Cardiac muscle cell (in vitro differentiated cells and primary cell): ENCODE measurements around the gene CFAP43. TPM values are rescaled to one million over a fixed set of nuclear protein-coding genes. Genes with fewer than 3 reads are reported as not detected.
"Not testable (repeated sequence)": the region's sequence is repeated elsewhere in the genome, so short reads cannot be mapped to it uniquely, and the experiment has no call there.

Experiments
- DNase-seq, 2 donors: peaks; one replicate each; pipeline versions ENCODE4 v3.0.0 to v3.0.0-alpha.2; 2010 to 2017; ENCODE audit warnings: low read depth in 1 of 2, low spot score in 1 of 2
- H3K27ac ChIP-seq: fragments of 200-600 bp; sonication (generic); 2 replicates; pipeline ENCODE4 v1.5.1; 2016
- H3K27me3 ChIP-seq: fragments of 200-600 bp; sonication (generic); 2 replicates; pipeline ENCODE4 v1.6.0; 2016; ENCODE audit warnings: control low read depth
- H3K36me3 ChIP-seq: fragments of 200-600 bp; sonication (generic); 2 replicates; pipeline ENCODE4 v1.5.1; 2016; ENCODE audit warnings: control low read depth
- H3K4me1 ChIP-seq: fragments of 200-600 bp; sonication (generic); 2 replicates; pipeline ENCODE4 v1.8.1; 2017; ENCODE audit warnings: low read depth, mild to moderate bottlenecking, mixed run types
- H3K4me3 ChIP-seq: fragments of 200-600 bp; sonication (generic); 2 replicates; pipeline ENCODE4 v1.5.1; 2016; ENCODE audit warnings: mild to moderate bottlenecking
- H3K9me3 ChIP-seq: fragments of 200-600 bp; sonication (generic); 2 replicates; pipeline ENCODE4 v1.5.1; 2017; ENCODE audit warnings: low read depth, mild to moderate bottlenecking, control low read depth
- CTCF ChIP-seq: IDR thresholded peaks from 2 replicates; pipeline ENCODE4 v1.5.1; 2012; ENCODE audit warnings: low read depth, mild to moderate bottlenecking, low read length
- polyA plus RNA-seq: library from polyadenylated mRNA; unstranded; fragments of >200 nt; fragmentation: Nextera tagmentation; extraction: Ambion mirVana; gene quantifications from 2 replicates; pipeline ENCODE4 v1.2.1, GENCODE V29; 2016
- total RNA-seq: library from RNA; depleted of rRNA; stranded (reverse); fragments of >200 nt; gene quantifications from 2 replicates; pipeline ENCODE4 v1.2.3, GENCODE V29; 2016

CFAP43 gene
- total and polyA plus RNA-seq, 2 experiments from 2014 or later = 0.36 to 0.67 TPM

DNA sequence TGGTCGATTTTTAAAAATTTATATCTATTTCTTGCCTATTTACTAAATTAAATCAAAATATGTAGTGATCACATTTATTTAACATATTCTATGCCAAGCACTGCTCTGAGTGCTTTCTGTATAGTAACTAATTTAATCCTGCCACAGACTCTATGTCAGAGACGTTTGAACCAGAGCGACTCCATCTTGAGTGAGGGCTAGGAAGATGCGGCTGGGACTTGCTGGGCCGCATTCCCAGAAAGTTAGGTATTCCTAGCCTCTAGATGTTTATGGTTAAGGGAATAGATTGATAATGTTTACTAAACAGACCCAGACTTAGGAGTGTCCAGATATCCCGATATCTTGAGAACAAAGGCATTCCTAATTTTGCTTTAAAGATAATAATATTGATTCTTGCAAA is 19.3 kb upstream of the CFAP43 start:
- no peak for TF ChIP-seq CTCF
- H3K36me3 ChIP-seq = no peaks in the 10 kb centered on the region
- H3K4me1 ChIP-seq = peaks cover 35% of the 10 kb centered on the region
- no peak overlapping the region for H3K27ac ChIP-seq
- no peak overlapping the region for H3K4me3 ChIP-seq
- H3K27me3 ChIP-seq = no peaks in the 10 kb centered on the region
- DNase-seq = no peak
- no peaks in the 10 kb centered on the region for H3K9me3 ChIP-seq

- no peaks in the 10 kb centered on the region for H3K27me3 ChIP-seq
- H3K9me3 ChIP-seq = no peaks in the 10 kb centered on the region
- no peak overlapping the region for H3K4me3 ChIP-seq
- H3K36me3 ChIP-seq = no peaks in the 10 kb centered on the region
- H3K4me1 ChIP-seq = peaks cover 27% of the 10 kb centered on the region
- peak overlapping the region; percentile 16 for H3K27ac ChIP-seq
- no peak for DNase-seq
- no peak for TF ChIP-seq CTCF
Observed at GRCh38 chr10:104250371-104250770, 18.2 kb upstream of the CFAP43 start.

DNA sequence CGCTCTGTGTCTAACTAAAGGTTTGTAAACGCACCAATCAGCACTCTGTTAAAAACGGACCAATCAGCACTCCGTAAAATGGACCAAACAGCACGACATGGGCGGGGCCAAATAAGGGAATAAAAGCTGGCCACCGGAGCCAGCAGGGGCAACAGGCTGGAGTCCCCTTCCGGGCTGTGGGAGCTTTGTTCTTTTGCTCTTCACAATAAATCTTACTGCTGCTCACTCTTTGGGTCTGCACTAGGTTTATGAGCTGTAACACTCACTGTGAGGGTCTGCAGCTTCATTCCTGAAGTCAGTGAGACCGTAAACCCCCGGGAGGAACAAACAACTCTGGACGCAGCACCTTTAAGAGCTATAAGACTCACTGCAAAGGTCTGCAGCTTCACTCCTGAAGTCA is 16.8 kb upstream of the CFAP43 start:
- not testable (repeated sequence) for H3K9me3 ChIP-seq, H3K27ac ChIP-seq, H3K36me3 ChIP-seq, DNase-seq, H3K27me3 ChIP-seq, H3K4me3 ChIP-seq
- H3K4me1 ChIP-seq = peaks cover 22% of the 10 kb centered on the region

DNA sequence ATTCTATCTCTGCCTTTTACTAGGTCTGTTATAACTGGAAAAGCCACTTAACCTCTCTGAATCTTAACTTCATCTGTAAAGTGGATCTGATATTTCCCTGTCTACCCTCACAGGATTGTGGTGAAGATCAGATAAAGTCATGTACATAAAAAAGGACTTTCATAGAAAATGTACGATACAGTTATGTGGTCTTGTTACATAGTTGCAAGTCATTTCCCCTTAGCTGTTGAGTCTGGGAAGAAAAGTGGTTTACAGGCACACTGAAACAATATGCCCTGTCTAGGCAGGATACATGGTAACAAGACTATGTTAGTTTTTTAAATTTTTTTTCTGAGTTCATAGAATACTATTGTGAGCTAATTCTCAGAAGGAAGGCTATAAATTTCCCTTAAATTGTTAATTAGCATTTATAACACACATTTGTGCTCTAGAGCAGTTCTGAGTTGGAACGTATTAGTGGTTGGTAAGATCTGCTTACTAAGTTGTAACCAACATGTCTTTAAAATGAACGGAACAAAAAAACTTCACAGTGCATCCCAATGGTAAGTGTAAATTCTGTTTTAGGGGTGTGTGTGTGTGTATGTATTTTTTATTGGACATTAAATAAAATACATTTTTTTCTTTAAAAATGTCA is 15.5 kb upstream of the CFAP43 start:
- Histone ChIP-seq H3K4me1 (peaks cover 10% of the 10 kb centered on the region), H3K27me3 (no peaks in the 10 kb centered on the region), H3K27ac (no peak overlapping the region), H3K36me3 (no peaks in the 10 kb centered on the region), H3K4me3 (no peak overlapping the region), H3K9me3 (no peaks in the 10 kb centered on the region)
- DNase-seq = no peak
- TF ChIP-seq CTCF = no peak

GRCh38 chr10:104246976-104247375 is 14.8 kb upstream of the CFAP43 start:
- no peaks in the 10 kb centered on the region for H3K36me3 ChIP-seq
- no peaks in the 10 kb centered on the region for H3K9me3 ChIP-seq
- H3K27me3 ChIP-seq = no peaks in the 10 kb centered on the region
- DNase-seq = peak in 1 of 2 donors; percentile 32
- H3K4me1 ChIP-seq = peaks cover 6% of the 10 kb centered on the region
- H3K4me3 ChIP-seq = no peak overlapping the region
- TF ChIP-seq CTCF = no peak
- H3K27ac ChIP-seq = no peak overlapping the region

GRCh38 chr10:104245066-104245632 is 13.0 kb upstream of the CFAP43 start:
- Histone ChIP-seq H3K36me3 (no peaks in the 10 kb centered on the region), H3K27me3 (no peaks in the 10 kb centered on the region), H3K9me3 (no peaks in the 10 kb centered on the region), H3K27ac (no peak overlapping the region), H3K4me1 (peaks cover under 1% of the 10 kb centered on the region), H3K4me3 (no peak overlapping the region)
- no peak for DNase-seq
- no peak for TF ChIP-seq CTCF
